GM19043 (cell line): Measurements from ENCODE around the gene LRCH2.
"Not testable (repeated sequence)": the region's sequence is repeated elsewhere in the genome, so short reads cannot be mapped to it uniquely, and the experiment has no call there.

Experiments
- ATAC-seq: cut with Tn5 transposase; IDR thresholded peaks from one replicate; pipeline ENCODE4 v1.9.1; 2021; ENCODE audit warnings: low read depth; ENCODE audit not compliant: unreplicated experiment

Gene LRCH2

GRCh38 chrX:115214605-115215004 lies 19.3 kb downstream of the LRCH2 start:
- no peak for ATAC-seq

- no peak for ATAC-seq
These were observed 19.7 kb downstream of the LRCH2 start for GRCh38 chrX:115214151-115214550.

GRCh38 chrX:115209547-115209946 lies 24.3 kb downstream of the LRCH2 start:
- not testable (repeated sequence) for ATAC-seq

- ATAC-seq = no peak
These were observed 29.9 kb downstream of the LRCH2 start for GRCh38 chrX:115204040-115204439.

GRCh38 chrX:115192244-115192700 lies 41.6 kb downstream of the LRCH2 start:
- no peak for ATAC-seq

GRCh38 chrX:115191490-115192243 lies 42.2 kb downstream of the LRCH2 start:
- no peak for ATAC-seq

GRCh38 chrX:115190636-115191489 lies 43.0 kb downstream of the LRCH2 start:
- ATAC-seq = no peak

GRCh38 chrX:115189646-115190635 lies 44.0 kb downstream of the LRCH2 start:
- ATAC-seq = no peak

GRCh38 chrX:115189110-115189509 lies 44.8 kb downstream of the LRCH2 start, which contains the start of gene RBMXL3:
RBMXL3 (plus strand) TSS chrX:115189410; CDS start chrX:115189442, 32 bp downstream.
- no peak for ATAC-seq

- ATAC-seq = no peak
These were observed 49.9 kb downstream of the LRCH2 start for GRCh38 chrX:115183980-115184379.

- ATAC-seq = no peak
These were observed 55.4 kb downstream of the LRCH2 start for GRCh38 chrX:115178473-115178872.

- no peak for ATAC-seq
These were observed 56.0 kb downstream of the LRCH2 start for GRCh38 chrX:115177932-115178331.

- ATAC-seq = no peak
These were observed 59.3 kb downstream of the LRCH2 start for GRCh38 chrX:115174548-115174947.

GRCh38 chrX:115173181-115173580 lies 60.7 kb downstream of the LRCH2 start:
- no peak for ATAC-seq

- no peak for ATAC-seq
These were observed 86.7 kb downstream of the LRCH2 start for GRCh38 chrX:115147220-115147619.

GRCh38 chrX:115142057-115142456 lies 91.8 kb downstream of the LRCH2 start:
- ATAC-seq = no peak

- no peak for ATAC-seq
These were observed 95.9 kb downstream of the LRCH2 start for GRCh38 chrX:115138040-115138439.

- ATAC-seq = no peak
These were observed 99.5 kb downstream of the LRCH2 start for GRCh38 chrX:115134382-115134781.

- ATAC-seq = no peak
These were observed 121.5 kb downstream of the LRCH2 start for GRCh38 chrX:115112411-115112810.

- no peak for ATAC-seq
These were observed 135.0 kb downstream of the LRCH2 start for GRCh38 chrX:115098897-115099296.
